Measurements from ENCODE around the gene B3GALNT1.

GRCh38 chr3:161107311-161107710 is 2.2 kb upstream of the B3GALNT1 start:
- no peak for TF ChIP-seq POLR2AphosphoS5 (IDR thresholded peaks at IDR 0.05; ENCODE audit: low read depth, low read length)
- TF ChIP-seq FOXP2 (optimal IDR thresholded peaks at IDR 0.05; ENCODE audit: borderline replicate concordance, extremely low read depth, extremely low read length, insufficient read depth), result no peak
- TF ChIP-seq TAF1 (IDR thresholded peaks at IDR 0.05; ENCODE audit: borderline replicate concordance, insufficient read depth, low read length), result no peak
- TF ChIP-seq REST (IDR thresholded peaks at IDR 0.05; ENCODE audit: insufficient read depth in 1 of 2, low read depth in 2 of 2, low read length in 2 of 2), result no peak
